HTR-8/SVneo (cell line): ENCODE data around the gene SULT6B1.

Source experiments
- DNase-seq: peaks from one replicate; pipeline ENCODE4 v3.0.0; 2011; ENCODE audit warnings: low spot score, mixed read lengths; ENCODE audit not compliant: insufficient read length
- FAIRE-seq: peaks from 2 replicates; lab custom pipeline; 2011; peaks lifted over from hg19 to GRCh38; lab: Jason Lieb, UNC

SULT6B1 gene

GRCh38 chr2:37156071-37156856 lies 32.2 kb downstream of the SULT6B1 start:
- DNase-seq = peak; percentile 59
- no peak for FAIRE-seq

- DNase-seq (no peak), FAIRE-seq (no peak)
Measured at GRCh38 chr2:37154785-37155184, 33.7 kb downstream of the SULT6B1 start.

DNA sequence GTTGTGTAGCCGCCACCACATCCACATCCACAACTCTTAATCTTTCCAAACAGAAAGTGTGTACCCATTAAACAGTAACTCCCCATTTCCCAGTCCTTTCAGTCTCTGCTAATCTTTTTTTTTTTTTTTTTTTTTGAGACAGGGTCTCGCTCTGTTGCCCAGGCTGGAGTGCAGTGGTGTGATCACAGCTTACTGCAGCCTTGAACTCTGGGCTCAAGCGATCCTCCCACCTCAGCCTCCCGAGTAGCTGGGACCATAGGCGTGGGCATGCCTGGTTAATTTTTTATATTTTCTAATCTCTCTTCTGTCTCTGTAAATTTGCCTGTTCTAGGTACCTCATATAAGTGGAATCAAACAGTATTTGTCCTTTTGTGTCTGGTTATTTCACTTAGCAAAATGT lies 35.2 kb downstream of the SULT6B1 start:
- DNase-seq (no peak), FAIRE-seq (no peak)

GRCh38 chr2:37149626-37150322 lies 38.7 kb downstream of the SULT6B1 start:
- DNase-seq (no peak), FAIRE-seq (no peak)

- DNase-seq (no peak), FAIRE-seq (no peak)
Measured at GRCh38 chr2:37148325-37148724, 40.1 kb downstream of the SULT6B1 start.

DNA sequence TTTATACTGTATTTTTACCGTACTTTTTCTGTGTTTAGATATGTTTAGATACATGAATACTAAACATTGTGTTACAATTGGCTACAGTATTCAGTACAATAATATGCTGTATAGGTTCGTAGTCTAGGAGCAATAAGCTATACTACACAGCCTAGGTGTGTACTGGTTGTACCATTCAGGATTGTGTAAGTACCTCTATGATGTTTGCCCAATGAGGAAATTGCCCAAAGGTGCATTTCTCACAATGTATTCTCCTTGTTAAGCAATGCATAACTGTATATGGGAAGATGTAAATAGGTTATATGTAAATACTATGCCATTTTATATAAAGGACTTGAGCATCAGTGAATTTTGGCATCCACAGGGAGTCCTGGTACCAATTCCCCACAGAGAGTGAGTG lies 42.4 kb downstream of the SULT6B1 start:
- DNase-seq (no peak), FAIRE-seq (no peak)

DNA sequence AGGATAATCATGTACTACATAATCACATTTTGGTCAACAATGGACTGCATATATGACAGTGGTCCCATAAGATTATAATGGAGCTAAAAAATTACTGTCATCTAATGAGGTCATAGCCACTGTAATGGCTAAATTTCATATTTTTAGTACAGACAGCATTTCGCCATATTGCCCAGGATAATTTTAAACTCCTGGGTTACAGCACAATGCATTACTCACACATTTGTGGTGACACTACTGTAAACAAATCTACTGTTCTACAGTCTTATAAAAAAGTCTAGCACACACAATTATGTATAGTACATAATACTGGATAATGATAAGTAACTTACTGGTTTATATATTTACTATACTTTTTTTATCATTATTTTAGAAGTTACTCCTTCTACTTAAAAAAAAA lies 44.5 kb downstream of the SULT6B1 start:
- FAIRE-seq = no peak

GRCh38 chr2:37142546-37142945 lies 45.9 kb downstream of the SULT6B1 start:
- no peak for FAIRE-seq

More for the DNA sequence above, 44.5 kb downstream of the SULT6B1 start:
- DNase-seq = no peak

GRCh38 chr2:37132914-37133313 lies 55.6 kb downstream of the SULT6B1 start:
- FAIRE-seq (no peak), DNase-seq (no peak)

More at GRCh38 chr2:37142546-37142945, 45.9 kb downstream of the SULT6B1 start:
- DNase-seq = no peak

DNA sequence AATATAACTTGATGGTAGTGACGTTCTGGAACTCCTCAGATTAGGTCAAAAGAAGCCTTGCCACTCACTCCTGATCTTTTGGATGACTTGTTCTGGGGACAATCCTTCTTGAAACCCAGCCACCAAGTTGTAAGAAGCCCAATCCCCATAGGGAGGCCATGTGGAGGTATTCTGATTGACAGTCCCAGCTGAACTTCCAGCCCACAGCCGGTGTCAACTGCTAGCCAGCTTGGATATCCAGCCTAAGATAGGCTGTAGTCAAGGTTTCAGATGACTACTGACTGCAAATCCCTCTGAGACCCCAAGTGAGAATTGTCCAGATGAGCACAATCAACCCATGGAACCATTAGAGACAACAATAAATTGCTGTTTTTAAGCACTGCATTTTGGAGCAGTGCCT lies 63.1 kb downstream of the SULT6B1 start:
- no peak for FAIRE-seq
- no peak for DNase-seq

DNA sequence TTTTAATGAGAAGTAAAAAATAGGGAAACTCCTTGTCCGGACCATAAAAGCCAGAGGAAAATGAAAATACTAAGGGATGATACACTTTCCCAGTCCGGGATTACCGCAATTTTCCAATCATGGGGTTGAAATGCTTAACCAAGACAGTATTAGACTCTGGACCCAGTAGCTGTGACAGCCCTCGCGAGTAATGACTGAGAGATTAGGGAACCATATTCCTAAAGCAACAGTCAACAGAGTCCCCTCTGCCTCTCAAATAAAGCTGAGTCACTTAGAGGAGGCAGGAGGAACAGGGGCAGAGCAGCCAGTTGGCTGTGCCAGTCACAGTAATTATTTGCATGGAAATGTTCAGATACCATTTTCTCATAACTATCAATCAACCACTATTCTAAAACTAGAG lies 69.3 kb downstream of the SULT6B1 start:
- no peak for FAIRE-seq

More for the DNA sequence above, 69.3 kb downstream of the SULT6B1 start:
- DNase-seq = no peak
